Glomerular visceral epithelial cell (primary cell): ENCODE measurements around the gene EPB41.
"Not testable (repeated sequence)": the region's sequence is repeated elsewhere in the genome, so short reads cannot be mapped to it uniquely, and the experiment has no call there.

Source experiments
- DNase-seq: peaks from one replicate; pipeline ENCODE4 v3.0.0-alpha.2; 2016; ENCODE audit errors: extremely low spot score

EPB41 gene

GRCh38 chr1:29112705-29113412 is 198.5 kb downstream of the EPB41 start:
- no peak for DNase-seq

DNA sequence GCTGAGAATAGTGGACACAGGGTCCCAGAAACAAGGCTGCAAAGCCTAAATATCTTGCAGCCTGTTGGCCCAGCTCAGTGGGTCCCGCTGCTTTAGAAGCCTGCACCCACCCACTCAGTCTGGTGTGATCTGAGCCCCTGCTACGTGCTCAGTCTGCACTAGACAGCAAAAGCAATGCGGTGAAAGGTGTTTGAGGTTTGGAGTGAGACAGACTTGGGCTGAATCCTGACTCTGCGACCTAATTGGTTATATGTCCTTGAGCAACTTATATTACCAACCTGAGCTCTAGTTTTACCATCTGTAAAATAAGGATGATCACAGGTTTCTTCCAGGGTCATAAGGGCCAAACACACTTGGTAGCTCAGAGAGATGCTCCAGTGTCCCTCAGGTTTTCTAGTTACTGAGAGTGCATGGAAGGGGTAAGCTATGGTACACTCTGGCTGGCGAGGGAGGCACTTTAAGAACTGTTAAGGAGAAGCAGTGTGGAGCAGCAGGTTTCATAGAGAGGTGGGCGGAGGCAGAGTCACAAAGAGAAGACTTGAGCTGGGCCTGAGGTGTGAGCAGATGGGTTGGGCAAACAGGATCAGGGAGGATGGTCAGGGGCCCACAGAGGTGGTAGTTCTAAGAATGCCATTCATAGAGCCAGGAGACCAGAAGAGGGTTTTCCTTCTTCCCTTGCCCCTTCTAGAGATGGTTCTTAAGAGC is 199.2 kb downstream of the EPB41 start:
- DNase-seq: no peak

GRCh38 chr1:29114654-29115053 is 200.3 kb downstream of the EPB41 start:
- DNase-seq: no peak

- DNase-seq: no peak
These were observed 203.0 kb downstream of the EPB41 start for GRCh38 chr1:29117381-29117780.

DNA sequence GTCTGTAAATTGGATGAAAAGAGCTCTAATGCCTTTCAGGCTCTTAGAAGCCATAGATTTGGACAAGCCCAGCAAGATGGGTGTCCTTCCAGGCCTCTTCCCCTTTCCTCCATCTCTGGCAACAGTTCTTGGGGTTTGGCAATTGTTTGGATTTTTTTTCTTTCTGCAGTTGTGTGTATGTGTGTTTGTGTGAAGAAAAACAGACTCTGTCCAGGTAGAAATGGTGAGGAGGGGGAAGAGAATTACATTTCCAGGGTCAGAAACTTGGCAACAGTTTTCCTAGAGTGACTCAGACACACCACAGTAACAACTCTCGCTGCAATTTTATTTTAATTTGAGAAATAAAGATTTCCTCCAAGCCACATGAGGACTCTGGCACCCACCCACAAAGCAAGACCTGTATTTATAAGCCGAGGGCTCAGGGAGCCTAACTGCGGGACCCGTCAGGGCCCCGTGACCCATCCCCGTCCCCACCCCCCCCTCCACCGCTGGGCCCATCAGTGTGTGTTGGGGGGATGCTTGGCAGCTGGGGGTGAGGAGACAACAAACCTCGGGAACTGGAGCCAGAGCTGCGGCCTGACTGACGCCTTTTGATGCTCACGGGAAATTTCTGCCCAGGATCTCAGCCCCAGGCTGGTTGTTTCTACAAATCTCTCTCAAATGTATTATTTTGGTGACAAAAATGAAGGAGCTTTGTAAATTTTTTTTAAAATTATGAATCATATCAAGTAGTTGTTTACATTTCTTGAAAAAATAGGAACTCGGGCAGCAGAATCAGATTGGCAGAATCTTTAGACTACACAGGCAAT is 205.0 kb downstream of the EPB41 start:
- DNase-seq: no peak

DNA sequence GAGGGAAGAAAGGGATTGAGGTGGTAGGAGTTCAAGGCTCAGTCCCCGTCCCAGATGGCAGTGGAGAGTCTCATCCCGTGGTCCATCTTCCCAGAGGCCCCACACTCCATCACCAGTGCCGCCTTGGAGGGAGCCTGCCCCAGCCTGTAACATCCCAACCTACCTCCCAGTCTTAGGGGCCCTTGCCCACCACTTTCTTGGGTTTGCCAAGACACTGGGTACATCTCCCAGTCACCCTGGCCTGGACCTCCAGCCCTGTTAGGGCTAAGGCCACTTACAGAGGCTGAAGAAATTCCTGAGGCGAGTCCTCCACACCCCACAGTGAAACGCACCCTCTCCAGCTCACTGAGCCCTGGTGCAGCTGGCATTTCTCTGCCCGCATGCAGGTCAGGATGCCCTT is 206.0 kb downstream of the EPB41 start:
- no peak for DNase-seq

DNA sequence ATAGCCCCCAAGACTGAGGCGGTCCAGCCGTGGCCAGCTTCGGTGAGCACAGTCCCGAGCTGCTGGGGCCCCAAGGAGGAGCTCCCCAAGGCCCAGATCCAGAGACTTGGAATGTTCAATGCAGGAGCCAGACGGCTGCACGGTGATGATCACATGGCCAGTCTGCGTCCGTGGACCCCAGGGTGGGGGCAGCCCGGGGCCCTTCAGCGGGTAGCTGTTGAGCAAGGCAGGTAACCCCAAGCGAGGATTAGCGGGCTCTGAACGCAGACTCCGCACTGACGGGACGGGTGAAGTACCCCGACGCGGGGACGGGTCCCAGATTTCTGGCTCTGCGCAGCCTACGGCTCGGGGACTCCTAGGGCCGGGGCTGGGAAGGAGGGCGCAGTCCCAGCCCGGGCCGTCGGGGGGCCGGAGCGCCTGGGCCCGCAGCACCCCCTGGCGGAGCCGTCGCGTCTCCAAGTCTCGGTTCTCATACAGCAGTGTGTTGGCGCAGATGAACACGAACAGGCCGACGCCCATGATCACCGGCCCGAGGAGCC is 206.6 kb downstream of the EPB41 start:
- DNase-seq: no peak

GRCh38 chr1:29121516-29121935 is 207.2 kb downstream of the EPB41 start:
- no peak for DNase-seq

DNA sequence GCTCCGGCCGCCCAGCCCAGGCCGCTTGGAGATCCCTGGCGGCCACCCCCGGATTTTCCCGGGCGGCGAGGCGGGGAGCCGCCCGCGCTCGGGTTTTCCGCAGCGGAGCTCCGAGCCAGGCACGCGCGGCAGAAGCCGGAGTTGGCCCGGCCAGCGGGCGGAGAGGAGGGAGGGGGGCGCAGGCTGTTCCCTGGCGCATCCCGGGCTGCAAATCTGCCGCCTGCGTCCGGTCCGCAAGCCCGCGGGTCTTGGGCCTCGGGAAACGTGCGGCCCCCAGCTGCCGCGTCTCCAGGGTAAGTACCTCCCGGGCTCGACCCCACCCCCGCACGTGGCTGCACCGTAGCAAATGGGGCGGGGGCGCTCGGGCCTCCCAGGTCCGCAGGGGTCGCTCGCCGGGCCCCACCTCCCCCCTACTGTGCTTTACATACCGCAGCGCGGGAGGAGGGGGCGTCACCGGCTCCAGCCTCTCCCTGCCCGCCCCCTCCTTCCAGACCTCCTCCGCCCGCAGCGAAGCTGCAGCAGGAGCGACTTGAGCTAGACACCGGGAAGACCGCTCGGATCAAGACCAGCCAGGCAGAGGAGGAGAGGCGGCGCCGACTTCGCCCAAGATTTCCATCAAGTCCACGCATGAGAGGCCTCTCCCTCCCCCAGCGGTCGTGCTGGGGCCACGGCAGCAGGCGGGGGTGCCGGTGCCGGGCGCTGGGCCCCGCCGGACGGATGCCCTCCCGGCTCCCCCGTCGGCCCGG is 207.7 kb downstream of the EPB41 start:
- peak; percentile 60 for DNase-seq

DNA sequence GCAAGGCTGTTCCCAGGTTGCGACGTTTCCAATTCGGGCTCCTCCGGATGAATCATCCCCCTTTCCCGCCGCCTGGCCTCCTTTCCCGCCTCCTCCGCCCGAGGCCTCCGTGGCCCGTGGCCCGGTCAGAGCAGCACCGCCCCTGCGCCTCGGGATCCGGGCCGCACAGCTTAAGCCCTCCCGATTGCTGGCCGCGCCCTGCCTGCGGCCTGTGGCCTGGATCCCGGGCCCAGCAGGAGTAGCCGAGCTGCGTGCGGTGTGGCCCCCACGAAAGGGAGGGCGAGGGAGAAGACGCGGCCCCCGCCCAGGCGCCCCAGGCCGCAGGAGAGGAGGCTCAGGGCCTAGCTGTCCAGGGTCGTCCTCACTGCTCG is 208.3 kb downstream of the EPB41 start:
- DNase-seq: peak; percentile 75

DNA sequence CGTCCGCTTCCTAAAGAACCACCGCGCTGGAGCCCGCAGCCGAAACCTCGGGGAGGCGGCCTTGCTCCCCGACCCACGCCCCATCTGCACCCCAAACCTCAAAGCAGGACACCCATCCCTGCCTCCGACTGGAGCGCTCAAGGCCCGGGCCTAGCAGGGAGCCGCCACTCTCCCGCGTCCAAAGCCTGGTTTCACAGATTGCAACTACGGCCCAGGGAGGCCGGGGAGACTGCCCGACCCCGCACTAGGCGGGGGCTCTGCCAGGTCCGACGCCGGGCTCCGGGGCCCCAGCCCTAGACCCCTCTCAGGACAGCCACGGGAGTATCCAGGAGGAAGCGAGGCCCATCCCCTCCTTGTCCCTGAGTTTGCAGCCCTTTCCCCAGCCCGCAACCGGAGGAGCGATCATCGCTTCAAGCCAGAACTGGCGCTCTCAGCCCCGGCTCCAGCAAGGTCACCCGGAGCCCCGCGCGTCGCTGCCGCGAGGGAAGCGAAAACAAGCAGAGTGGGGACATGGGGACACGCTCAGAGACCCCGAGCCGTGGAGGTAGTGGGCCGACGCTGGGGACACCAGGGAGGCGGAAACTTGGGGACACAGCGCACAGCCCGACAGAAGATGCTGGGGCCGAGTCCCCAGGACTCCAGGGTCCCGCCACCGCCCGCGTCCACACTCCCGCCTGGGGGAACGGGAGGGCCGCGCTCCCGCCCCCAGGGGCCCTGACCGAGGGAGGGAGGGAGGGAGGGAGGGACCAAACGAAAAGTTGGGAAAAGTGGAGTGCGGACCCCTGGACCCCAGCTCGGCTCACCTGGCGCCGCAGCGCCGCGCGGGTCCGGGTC is 208.9 kb downstream of the EPB41 start:
- peak; percentile 38 for DNase-seq

DNA sequence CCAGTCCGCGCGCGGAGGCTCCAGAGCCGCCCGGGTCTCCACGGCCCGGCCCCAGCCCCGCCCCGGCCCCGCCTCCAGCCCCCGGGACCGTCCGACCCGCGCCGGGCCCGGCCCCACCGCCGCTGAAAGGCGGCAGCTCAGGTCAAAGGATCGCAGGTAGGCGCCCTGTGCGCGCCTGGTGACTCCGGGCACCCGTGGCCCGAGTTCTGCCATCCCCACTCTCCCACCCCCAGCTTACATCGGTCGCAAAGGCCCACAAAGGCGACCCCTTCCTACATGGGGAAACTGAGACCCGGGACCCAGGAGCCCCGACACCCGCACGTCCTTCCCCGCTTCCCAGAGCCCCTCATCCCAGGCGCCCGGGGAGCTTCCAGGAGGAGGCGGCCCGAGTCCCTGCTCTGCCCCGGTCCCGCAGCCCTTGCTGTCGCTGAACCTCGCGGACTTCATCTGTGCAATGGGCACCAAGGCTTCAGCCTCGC is 209.6 kb downstream of the EPB41 start, which contains the start of gene TMEM200B:
TSS of gene TMEM200B (minus strand) at position 17 of the 479 bp plus-strand sequence. CDS start 2,075 bp downstream, outside the sequence.
- DNase-seq: peak; percentile 54

DNA sequence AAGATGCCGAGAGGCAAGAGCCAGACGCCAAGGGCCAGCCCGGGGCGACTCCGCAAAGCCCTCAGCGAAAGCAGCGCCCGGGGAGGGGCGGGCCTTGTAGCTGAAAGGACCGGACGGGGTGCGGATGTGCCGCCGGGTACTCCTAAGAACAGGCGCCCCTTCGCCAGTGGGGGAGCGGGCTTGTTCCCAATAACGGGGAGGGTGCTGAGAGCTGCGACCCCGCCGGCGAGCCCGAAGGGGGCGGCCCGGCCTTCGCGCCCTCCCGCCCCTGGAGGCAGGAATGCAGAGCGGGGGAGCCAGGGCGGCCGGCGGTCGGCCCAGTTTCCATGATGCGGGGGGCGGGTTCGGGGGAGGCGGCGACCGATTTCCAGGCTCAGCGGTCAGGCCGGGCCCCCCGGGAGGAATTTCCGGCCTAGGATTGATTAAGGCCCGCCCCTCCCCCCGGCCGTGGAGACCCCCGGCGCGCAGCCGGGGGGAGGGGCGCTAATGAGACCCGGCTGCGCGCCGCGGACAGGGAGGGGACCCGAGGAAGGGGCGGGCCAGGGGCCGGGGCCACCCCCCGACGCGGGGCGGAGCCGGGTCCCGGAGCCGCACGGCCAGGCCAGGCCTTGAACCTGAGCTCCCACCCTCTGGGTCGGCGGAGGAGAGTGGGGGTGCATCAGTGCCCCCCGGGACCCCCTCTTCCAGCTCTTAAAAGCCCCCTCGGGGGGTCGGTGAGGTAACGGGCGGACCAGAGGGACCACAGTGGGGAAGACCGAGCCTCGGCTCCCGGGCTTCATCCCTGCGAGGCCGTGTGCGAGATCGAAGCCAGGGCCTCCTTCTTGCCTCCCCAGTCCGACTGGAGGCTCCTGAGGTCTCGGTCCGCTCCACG is 210.2 kb downstream of the EPB41 start:
- DNase-seq: peak; percentile 76

GRCh38 chr1:29125237-29125641 is 210.9 kb downstream of the EPB41 start:
- no peak for DNase-seq

GRCh38 chr1:29125788-29126187 is 211.4 kb downstream of the EPB41 start:
- DNase-seq: no peak

DNA sequence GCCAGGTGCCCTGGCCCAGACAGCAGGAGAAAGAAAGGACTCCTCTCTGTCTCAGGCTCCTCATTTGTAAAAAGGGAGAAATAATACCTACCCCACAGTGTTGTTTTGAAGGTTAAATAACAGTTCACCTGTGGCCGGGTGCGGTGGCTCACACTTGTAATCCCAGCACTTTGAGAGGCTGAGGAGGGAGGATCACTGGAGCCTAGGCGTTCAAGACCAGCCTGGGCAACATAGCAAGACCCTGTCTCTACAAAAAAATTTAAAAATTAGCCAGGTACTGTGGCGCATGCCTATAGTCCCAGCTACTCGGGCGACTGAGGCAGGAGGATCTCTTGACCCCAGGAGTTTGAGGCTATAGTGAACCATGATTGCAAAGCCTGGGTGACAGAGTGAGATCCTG is 211.8 kb downstream of the EPB41 start:
- no peak for DNase-seq

GRCh38 chr1:29128739-29129138 is 214.4 kb downstream of the EPB41 start:
- DNase-seq: no peak

GRCh38 chr1:29129916-29130315 is 215.5 kb downstream of the EPB41 start:
- DNase-seq: no peak

- DNase-seq: not testable (repeated sequence)
These were observed 216.7 kb downstream of the EPB41 start for GRCh38 chr1:29131056-29131455.
